ENCODE data around the gene SPATA46. TPM values are rescaled to one million over a fixed set of nuclear protein-coding genes. Genes with fewer than 3 reads are reported as not detected.

Gene SPATA46
- total RNA-seq, 1 donor from 2014 or later = not detected

Other genes starting within 250 kb of the SPATA46 start
- not detected in 2 replicates for gene C1orf226, start 4.9 kb upstream of the SPATA46 start, total RNA-seq
- not detected in 2 replicates for gene SH2D1B, start 35.3 kb upstream of the SPATA46 start, total RNA-seq
- gene UHMK1, start 121.0 kb upstream of the SPATA46 start, total RNA-seq = 70.4 and 71.9 TPM in 2 replicates
- 17.8 and 18.0 TPM in 2 replicates for gene UAP1, start 184.9 kb upstream of the SPATA46 start, total RNA-seq

All from T-helper 1 cell treated with Interleukin-12 subunit alpha and Interleukin-12 subunit beta and Interleukin-4 antibody, amounts not matched to agents 30 ng/mL and 1 ng/mL, for 36 hours (primary cell).